GM13977 (cell line): Measurements from ENCODE around the gene ALK.

Experiments used
- DNase-seq: peaks from one replicate; pipeline ENCODE4 v3.0.0; 2012; ENCODE audit warnings: low spot score
- CTCF ChIP-seq: IDR thresholded peaks from 2 replicates; pipeline ENCODE4 v1.5.1; 2012; ENCODE audit warnings: mild to moderate bottlenecking, control low read depth; ENCODE audit not compliant: insufficient read depth; ENCODE audit errors: extremely low read depth, missing control alignments
- in situ Hi-C: fragments of 300-500 bp; cut with MboI; formaldehyde crosslinking; loops from one replicate; pipeline ENCODE4 v1.12.0; 2022; ENCODE audit warnings: low sequenced_read_pairs, low pct_unique_long_range_greater_than_20kb, mixed read lengths, inconsistent platforms; ENCODE audit not compliant: unreplicated experiment

Gene ALK

GRCh38 chr2:29697181-29697580 is 224.2 kb downstream of the ALK start:
- in situ Hi-C loops = no loop called here
- TF ChIP-seq CTCF = no peak
- no peak for DNase-seq

GRCh38 chr2:29694741-29695140 is 226.6 kb downstream of the ALK start:
- DNase-seq = no peak
- no peak for TF ChIP-seq CTCF
- in situ Hi-C loops = no loop called here

GRCh38 chr2:29691391-29691950 is 229.9 kb downstream of the ALK start:
- in situ Hi-C loops = no loop called here
- no peak for TF ChIP-seq CTCF
- no peak for DNase-seq

- no peak for DNase-seq
- TF ChIP-seq CTCF = no peak
- in situ Hi-C loops = no loop called here
Observed at GRCh38 chr2:29689666-29690065, 231.7 kb downstream of the ALK start.

GRCh38 chr2:29688429-29688828 is 233.0 kb downstream of the ALK start:
- DNase-seq = no peak
- no peak for TF ChIP-seq CTCF
- in situ Hi-C loops = no loop called here

GRCh38 chr2:29687121-29687520 is 234.3 kb downstream of the ALK start:
- no peak for DNase-seq
- TF ChIP-seq CTCF = no peak
- in situ Hi-C loops = no loop called here
